H1 (cell line): ENCODE measurements around the gene PLEKHN1. TPM values are rescaled to one million over a fixed set of nuclear protein-coding genes. Genes with fewer than 3 reads are reported as not detected.
A peak's percentile ranks its signal among the peaks of the same experiment; 100 is the strongest.

ENCODE experiments used
- CTCF ChIA-PET: fragments of 300-600 bp; sonication (Branson Sonifier 250); formaldehyde crosslinking; loops from one replicate; lab custom pipeline; 2021; ENCODE audit not compliant: partially characterized antibody; lab: Charles Lee
- POLR2A ChIA-PET: fragments of 300-600 bp; sonication (Branson Sonifier 250); formaldehyde crosslinking; loops from one replicate; lab custom pipeline; 2021; ENCODE audit warnings: inconsistent platforms; ENCODE audit not compliant: partially characterized antibody; lab: Charles Lee
- DNase-seq, 2 experiments: peaks; one replicate each; pipeline versions ENCODE4 v3.0.0 to v3.0.0-alpha.2; 2010 to 2022; ENCODE audit warnings: low spot score in 2 of 2, low read depth in 1 of 2, mixed read lengths in 1 of 2
- FAIRE-seq: peaks from 2 replicates; lab custom pipeline; 2011; peaks lifted over from hg19 to GRCh38; lab: Jason Lieb, UNC
- H2AFZ ChIP-seq: 2 replicates; pipeline ENCODE4 v1.8.1; 2012; ENCODE audit warnings: low read length, inconsistent platforms
- H2AK5ac ChIP-seq: 2 replicates; pipeline ENCODE4 v1.6.1; 2013; ENCODE audit warnings: low read depth, low read length
- H2BK120ac ChIP-seq: replicated peaks from 2 replicates; pipeline ENCODE3; 2013; ENCODE audit warnings: low read depth, low read length, inconsistent platforms
- H2BK12ac ChIP-seq: 2 replicates; pipeline ENCODE4 v1.6.1; 2013; ENCODE audit warnings: low read depth, low read length
- H2BK15ac ChIP-seq: 2 replicates; pipeline ENCODE4 v1.6.1; 2013; ENCODE audit warnings: low read length
- H2BK20ac ChIP-seq: 2 replicates; pipeline ENCODE4 v1.6.1; 2013; ENCODE audit warnings: low read length
- H2BK5ac ChIP-seq: 2 replicates; pipeline ENCODE4 v1.6.1; 2013; ENCODE audit warnings: low read depth, low read length
- H3K14ac ChIP-seq: 2 replicates; pipeline ENCODE4 v1.6.1; 2013; ENCODE audit warnings: inconsistent platforms; ENCODE audit not compliant: insufficient read length
- H3K18ac ChIP-seq: 2 replicates; pipeline ENCODE4 v1.6.1; 2013; ENCODE audit warnings: low read length; ENCODE audit errors: extremely low read depth
- H3K23ac ChIP-seq: 2 replicates; pipeline ENCODE4 v1.6.1; 2013; ENCODE audit warnings: inconsistent platforms; ENCODE audit not compliant: insufficient read length
- H3K23me2 ChIP-seq: 2 replicates; pipeline ENCODE4 v1.6.1; 2013; ENCODE audit warnings: low read depth, low read length
- H3K27ac ChIP-seq: 2 replicates; pipeline ENCODE4 v1.6.1; 2011; ENCODE audit warnings: low read depth, low read length, inconsistent platforms
- H3K27me3 ChIP-seq, 4 experiments: replicated peaks in 1 of 4; 1 replicate in 1 of 4; 2 replicates in 3 of 4; pipeline versions ENCODE4 v1.6.1 to v1.8.1; 2011 to 2013; ENCODE audit warnings: low read length in 3 of 4, mild to moderate bottlenecking in 3 of 4, inconsistent platforms in 2 of 4, mixed read lengths in 2 of 4, moderate library complexity in 1 of 4; ENCODE audit not compliant: control insufficient read depth in 3 of 4, insufficient read depth in 3 of 4; ENCODE audit errors: extremely low read depth in 1 of 4
- H3K36me3 ChIP-seq, 4 experiments: 2 replicates each; pipeline versions ENCODE4 v1.6.1 to v1.8.1; 2011 to 2013; ENCODE audit warnings: mild to moderate bottlenecking in 4 of 4, low read length in 3 of 4, moderate library complexity in 2 of 4, control low read depth in 1 of 4, inconsistent platforms in 1 of 4; ENCODE audit not compliant: insufficient read depth in 4 of 4, control insufficient read depth in 2 of 4
- H3K4ac ChIP-seq: replicated peaks from 2 replicates; pipeline ENCODE3; 2013; ENCODE audit warnings: low read length, low read depth, mixed read lengths, inconsistent platforms; ENCODE audit not compliant: insufficient read length
- H3K4me1 ChIP-seq, 4 experiments: replicated peaks in 1 of 4; 1 replicate in 1 of 4; 2 replicates in 3 of 4; pipeline versions ENCODE4 v1.6.1 to v1.8.1; 2011 to 2013; ENCODE audit warnings: low read length in 3 of 4, inconsistent platforms in 2 of 4, mixed read lengths in 1 of 4; ENCODE audit not compliant: insufficient read depth in 4 of 4, control insufficient read depth in 3 of 4
- H3K4me2 ChIP-seq, 2 experiments: 2 replicates each; pipeline versions ENCODE4 v1.6.1 to v1.8.1; 2011 to 2013; ENCODE audit warnings: low read depth in 2 of 2, low read length in 2 of 2, control low read depth in 1 of 2, inconsistent platforms in 1 of 2, mild to moderate bottlenecking in 1 of 2; ENCODE audit not compliant: insufficient read depth in 1 of 2
- H3K4me3 ChIP-seq, 4 experiments: fragments of 200-600, 300-600 bp in 1 of 4; sonication (generic), shearing (Covaris generic), sonication (Bioruptor Twin) in 1 of 4; 2 replicates each; pipeline versions ENCODE4 v1.5.1 to v1.8.1; 2011 to 2016; ENCODE audit warnings: low read length in 4 of 4, low read depth in 3 of 4, control low read depth in 2 of 4, inconsistent platforms in 2 of 4, mild to moderate bottlenecking in 2 of 4, mixed read lengths in 1 of 4, moderate library complexity in 1 of 4; ENCODE audit not compliant: insufficient read depth in 2 of 4; ENCODE audit errors: extremely low read depth in 1 of 4
- H3K56ac ChIP-seq: replicated peaks from 2 replicates; pipeline ENCODE3; 2013; ENCODE audit warnings: low read depth, mild to moderate bottlenecking, mixed read lengths, low read length, inconsistent platforms; ENCODE audit not compliant: insufficient read length
- H3K79me1 ChIP-seq: 2 replicates; pipeline ENCODE4 v1.6.1; 2013; ENCODE audit warnings: low read depth, low read length, control low read depth
- H3K79me2 ChIP-seq, 2 experiments: 2 replicates each; pipeline versions ENCODE4 v1.6.1 to v1.8.1; 2012 to 2013; ENCODE audit warnings: low read length in 2 of 2, mild to moderate bottlenecking in 2 of 2, inconsistent platforms in 1 of 2; ENCODE audit not compliant: insufficient read depth in 2 of 2, control insufficient read depth in 1 of 2
- H3K9ac ChIP-seq, 4 experiments: replicated peaks in 1 of 4; 1 replicate in 1 of 4; 2 replicates in 3 of 4; pipeline versions ENCODE4 v1.6.1 to v1.8.1; 2011 to 2013; ENCODE audit warnings: low read depth in 3 of 4, low read length in 3 of 4, control low read depth in 2 of 4, mild to moderate bottlenecking in 2 of 4, moderate library complexity in 2 of 4, inconsistent platforms in 1 of 4; ENCODE audit errors: extremely low read depth in 1 of 4
- H3K9me3 ChIP-seq, 2 experiments: 2 replicates each; pipeline versions ENCODE4 v1.6.1 to v1.8.1; 2012 to 2013; ENCODE audit warnings: mild to moderate bottlenecking in 2 of 2, moderate library complexity in 2 of 2, control low read depth in 1 of 2, inconsistent platforms in 1 of 2, low read depth in 1 of 2, low read length in 1 of 2, mixed read lengths in 1 of 2; ENCODE audit not compliant: insufficient read depth in 2 of 2
- H4K20me1 ChIP-seq, 2 experiments: replicated peaks in 1 of 2; 2 replicates each; pipeline versions ENCODE3 to v1.8.1; 2011 to 2013; ENCODE audit warnings: inconsistent platforms in 2 of 2, low read length in 2 of 2, mild to moderate bottlenecking in 1 of 2; ENCODE audit not compliant: insufficient read depth in 2 of 2, control insufficient read depth in 1 of 2
- H4K5ac ChIP-seq: 2 replicates; pipeline ENCODE4 v1.6.1; 2013; ENCODE audit warnings: low read length, low read depth, mixed read lengths, inconsistent platforms; ENCODE audit not compliant: insufficient read length
- H4K8ac ChIP-seq: 2 replicates; pipeline ENCODE4 v1.8.0; 2013; ENCODE audit warnings: mild to moderate bottlenecking, moderate library complexity, low read length, inconsistent platforms; ENCODE audit not compliant: insufficient read depth; ENCODE audit errors: extremely low read depth
- H4K91ac ChIP-seq: replicated peaks from 2 replicates; pipeline ENCODE3; 2013; ENCODE audit warnings: low read length, mixed read lengths, inconsistent platforms; ENCODE audit not compliant: insufficient read length
- CBX5 ChIP-seq: fragments of 300-800, 300-1000 bp; sonication (generic); IDR thresholded peaks from 2 replicates; pipeline ENCODE4 v1.7.1; 2016; ENCODE audit warnings: antibody characterized with exemption, low read length, low read depth
- EZH2 ChIP-seq: fragments of 200-600 bp; sonication (generic); IDR thresholded peaks from 2 replicates; pipeline ENCODE4 v1.7.1; 2012; ENCODE audit warnings: low read depth, mild to moderate bottlenecking, moderate library complexity, low read length, inconsistent platforms; ENCODE audit not compliant: severe bottlenecking
- RNF2 ChIP-seq: fragments of 200-900, 300-1000 bp; sonication (generic); IDR thresholded peaks from 2 replicates; pipeline ENCODE4 v1.7.1; 2016; ENCODE audit warnings: borderline replicate concordance, low read depth, mild to moderate bottlenecking, antibody characterized with exemption, low read length; ENCODE audit not compliant: poor library complexity, severe bottlenecking; ENCODE audit errors: missing control alignments
- SUZ12 ChIP-seq: fragments of 200-600 bp; sonication (generic); IDR thresholded peaks from 2 replicates; pipeline ENCODE4 v1.6.1; 2012; ENCODE audit warnings: mild to moderate bottlenecking, inconsistent platforms, low read length, moderate library complexity, mixed read lengths
- WGBS, 2 experiments: shearing (Covaris generic) in 1 of 2; methylation state at CpG; one replicate each; pipeline versions ENCODE4 v1.1.6 to v1.1.7; 2013 to 2015; ENCODE audit warnings: low lambda C conversion rate in 2 of 2, mixed read lengths in 2 of 2, inconsistent platforms in 1 of 2, low coverage in 1 of 2, missing lambda C conversion rate in 1 of 2; ENCODE audit not compliant: insufficient replicate concordance in 2 of 2, insufficient coverage in 1 of 2, insufficient read length in 1 of 2; ENCODE audit errors: extremely low coverage in 1 of 2, missing lambda C conversion rate in 1 of 2; 5-methylcytosine and 5-hydroxymethylcytosine counted together
- polyA plus RNA-seq, 7 experiments: library from polyadenylated mRNA; depleted of rRNA in 3 of 7; stranded (reverse) in 5 of 7; unstranded in 2 of 7; fragments of >200 nt in 5 of 7; fragments of 200-250 nt in 2 of 7; gene quantifications; 1 replicate in 5 of 7; 2 replicates in 1 of 7; 4 replicates in 1 of 7; pipeline versions ENCODE4 v1.2.1 to v1.2.3, GENCODE V29; 2011 to 2013; ENCODE audit warnings: missing spikeins in 2 of 7, mixed read lengths in 2 of 7
- total RNA-seq: library from RNA; stranded (reverse); fragmentation: NEBNext Ultra II Directional; extraction: Animal tissue kit (Norgen Biotek cat#: 25700); gene quantifications from 2 replicates; pipeline ENCODE4 v1.2.1, GENCODE V29; 2021

The PLEKHN1 gene
- total and polyA plus RNA-seq, 2 of the 8 experiments (the other 6 are each of a cell fraction or from before 2014, with no cell fraction given) = 0.39 to 1.5 TPM

DNA sequence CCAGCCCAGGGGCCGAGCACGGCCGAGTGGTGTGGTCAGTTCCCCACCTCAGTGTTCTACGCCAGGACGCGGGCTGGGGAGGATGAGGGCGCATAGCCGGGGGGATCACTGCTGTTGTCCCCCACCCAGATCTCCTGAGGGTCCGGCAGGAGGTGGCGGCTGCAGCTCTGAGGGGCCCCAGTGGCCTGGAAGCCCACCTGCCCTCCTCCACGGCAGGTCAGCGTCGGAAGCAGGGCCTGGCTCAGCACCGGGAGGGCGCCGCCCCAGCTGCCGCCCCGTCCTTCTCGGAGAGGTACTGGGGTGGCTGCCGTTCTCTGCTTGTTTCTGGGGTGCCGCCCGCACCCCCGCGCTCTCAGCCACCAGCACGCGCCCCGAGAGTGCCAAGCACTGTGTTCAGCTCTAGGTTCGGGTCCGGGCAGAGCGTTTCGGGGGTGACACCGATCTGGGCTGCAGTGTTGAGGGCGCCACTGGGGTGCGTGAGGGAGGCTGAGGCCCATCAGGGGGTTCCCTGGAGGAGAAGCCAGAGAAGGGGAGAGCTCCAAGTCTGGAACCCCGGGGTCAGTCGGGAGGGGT, 25.2 kb upstream of the PLEKHN1 start:
- H2BK15ac ChIP-seq = no peak overlapping the region
- H3K27ac ChIP-seq = no peak overlapping the region
- peaks cover 64 to 73% (median 71%) of the 10 kb centered on the region in 4 experiments for H3K27me3 ChIP-seq
- H2AK5ac ChIP-seq = no peak overlapping the region
- 15% methylated on average over 18 of the region's 36 CpGs; no CpG with 5 or more reads in 1 of the 2 experiments for WGBS, 2 experiments
- H3K14ac ChIP-seq = no peak overlapping the region
- no peak overlapping the region for H2BK5ac ChIP-seq
- no peak overlapping the region for H2BK120ac ChIP-seq
- H3K23me2 ChIP-seq = peaks cover 7% of the 10 kb centered on the region; the same call in 1 of the 2 replicates
- H3K4ac ChIP-seq = no peak overlapping the region
- H3K9me3 ChIP-seq = no peaks in the 10 kb centered on the region
- TF ChIP-seq EZH2 (peak; percentile 92), SUZ12 (peak; percentile 75; the same call in 1 of the 2 replicates), RNF2 (peak; percentile 41), CBX5 (no peak)
- CTCF ChIA-PET = interaction anchor here (1.1 to 5.3 kb wide), 7 partner anchors 10 to 218 kb away, joined by 3 to 45 read pairs (median 4); partner anchors contain the start of gene NOC2L
- H2AFZ ChIP-seq = no peak overlapping the region
- H3K4me3 ChIP-seq = peak overlapping the region in 3 of 4 experiments; percentile 6 to 59 (median 19); a peak in 7 of 8 replicates
- H4K5ac ChIP-seq = no peak overlapping the region
- H2BK12ac ChIP-seq = 0 out of 2 replicates have a peak overlapping the region, but pooled peaks have one; percentile 23
- peaks cover 14 to 36% of the 10 kb centered on the region in 2 experiments for H4K20me1 ChIP-seq
- peak overlapping the region; percentile 71 to 83 for H3K4me2 ChIP-seq
- DNase-seq = no peak
- H2BK20ac ChIP-seq = no peak overlapping the region
- peaks cover 0 to 13% (median 5%) of the 10 kb centered on the region in 4 experiments; a peak in 4 of 8 replicates for H3K36me3 ChIP-seq
- H3K79me1 ChIP-seq = no peaks in the 10 kb centered on the region
- H3K9ac ChIP-seq = no peak overlapping the region
- no peak overlapping the region for H4K91ac ChIP-seq
- H3K4me1 ChIP-seq = peaks cover 3 to 38% (median 23%) of the 10 kb centered on the region in 4 experiments
- no peak overlapping the region for H3K56ac ChIP-seq
- no peak for FAIRE-seq
- H4K8ac ChIP-seq = peak overlapping the region; percentile 57; the same call in 1 of the 2 replicates
- no peaks in the 10 kb centered on the region for H3K79me2 ChIP-seq
- H3K23ac ChIP-seq = no peak overlapping the region
- H3K18ac ChIP-seq = no peak overlapping the region
- POLR2A ChIA-PET = interaction anchor here (0.7 to 9.5 kb wide), 15 partner anchors 9 to 118 kb away, joined by 3 to 65 read pairs (median 5); partner anchors contain the start of genes NOC2L and SAMD11
